ENCODE data around the gene AFAP1.

DNA sequence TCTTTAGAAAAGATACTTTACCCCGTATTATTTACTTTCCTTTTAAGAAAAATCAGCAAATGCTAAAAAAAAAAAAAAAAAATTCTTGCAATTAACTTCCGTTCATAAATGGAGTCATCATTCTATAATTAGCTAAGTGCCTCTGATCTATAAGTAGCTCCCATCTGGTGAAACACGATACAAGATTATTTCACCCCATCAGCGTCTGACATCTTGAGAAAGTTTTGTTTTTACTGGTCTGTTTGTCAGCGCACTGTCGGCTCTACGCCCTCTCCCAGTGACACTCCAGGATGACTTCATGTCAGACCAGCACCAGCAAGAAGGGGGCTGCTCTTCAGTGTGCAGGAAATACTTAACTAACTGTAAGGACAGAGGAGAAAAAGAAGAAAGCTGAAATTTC lies 108.3 kb downstream of the AFAP1 start:
- TF ChIP-seq CTCF (conservative IDR thresholded peaks at IDR 0.05; ENCODE audit: low read depth, low read length) = no peak
- TF ChIP-seq SMC3 (IDR thresholded peaks at IDR 0.05; ENCODE audit: low read depth, low read length) = no peak
- no peak for TF ChIP-seq POLR2A (IDR thresholded peaks at IDR 0.05; ENCODE audit: low read depth, low read length)
- no peak for TF ChIP-seq CEBPB (IDR thresholded peaks at IDR 0.05; ENCODE audit: low read depth, low read length)
- no peak for TF ChIP-seq USF2 (IDR thresholded peaks at IDR 0.05; ENCODE audit: low read depth, low read length)
- TF ChIP-seq RCOR1 (IDR thresholded peaks at IDR 0.05; ENCODE audit: insufficient replicate concordance, low read length) = no peak

Data from IMR-90 (cell line).